Upper lobe of right lung (tissue), 1 donor: ENCODE measurements around the gene TMEM204. TPM values are rescaled to one million over a fixed set of nuclear protein-coding genes. Genes with fewer than 3 reads are reported as not detected.

Experiments used
- ATAC-seq: fragments of 200-7000 bp; cut with Tn5 transposase; one replicate; pipeline ENCODE4 v1.9.1; 2020; ENCODE audit warnings: mild to moderate bottlenecking, moderate library complexity
- DNase-seq: peaks from one replicate; pipeline ENCODE4 v3.0.0-alpha.2; 2020
- H3K27ac ChIP-seq: fragments of 200-600 bp; one replicate; pipeline ENCODE4 v1.8.0; 2022
- H3K27me3 ChIP-seq: fragments of 200-600 bp; one replicate; pipeline ENCODE4 v1.8.0; 2022; ENCODE audit warnings: mild to moderate bottlenecking
- H3K36me3 ChIP-seq: fragments of 200-600 bp; one replicate; pipeline ENCODE4 v1.8.0; 2022
- H3K4me1 ChIP-seq: fragments of 200-600 bp; one replicate; pipeline ENCODE4 v1.8.0; 2022
- H3K4me3 ChIP-seq: fragments of 200-600 bp; one replicate; pipeline ENCODE4 v1.8.0; 2022; ENCODE audit warnings: mild to moderate bottlenecking
- H3K9me3 ChIP-seq: fragments of 200-600 bp; one replicate; pipeline ENCODE4 v1.8.0; 2022
- intact Hi-C: fragments of 100-400 bp; cut with DNase I; formaldehyde crosslinking; loops from one replicate; pipeline ENCODE4 v1.11.0; 2022
- total RNA-seq: library from RNA; stranded (reverse); fragmentation: NEBNext Ultra II Directional; extraction: Animal tissue kit (Norgen Biotek cat#: 25700); gene quantifications from one replicate; pipeline ENCODE4 v1.2.1, GENCODE V29; 2021
- TF ChIP-seq, protein P1 (sequence below): fragments of 200-600 bp; IDR thresholded peaks from one replicate; pipeline ENCODE4 v1.8.0; 2022; ENCODE audit warnings: antibody characterized with exemption
- donor health status: DM: no; HTN: yes; CAD: no; lungs with severe emphysema.

The TMEM204 gene
- total RNA-seq, 1 donor from 2014 or later = 69.2 TPM

DNA sequence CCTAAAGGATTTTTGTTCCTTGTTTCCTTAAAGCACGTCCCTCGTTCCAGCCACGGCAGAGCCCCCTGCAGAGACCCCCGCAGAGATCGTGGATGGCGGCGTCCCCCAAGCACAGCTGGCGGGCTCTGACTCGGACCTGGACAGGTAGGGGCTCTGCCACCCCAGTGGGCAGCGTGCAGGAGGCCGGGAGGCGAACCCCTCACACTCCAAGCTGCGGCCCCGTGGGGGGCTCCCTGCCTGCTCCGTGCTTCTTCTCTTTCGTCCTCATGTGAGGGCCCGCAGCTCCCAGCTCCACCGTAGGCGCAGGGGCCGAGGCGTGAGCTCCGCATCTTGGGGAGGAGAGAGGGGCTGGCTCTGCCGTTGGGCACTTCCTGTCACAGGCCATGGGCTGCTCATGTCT is 31.8 kb upstream of the TMEM204 start:
- TF ChIP-seq, protein P1, sequence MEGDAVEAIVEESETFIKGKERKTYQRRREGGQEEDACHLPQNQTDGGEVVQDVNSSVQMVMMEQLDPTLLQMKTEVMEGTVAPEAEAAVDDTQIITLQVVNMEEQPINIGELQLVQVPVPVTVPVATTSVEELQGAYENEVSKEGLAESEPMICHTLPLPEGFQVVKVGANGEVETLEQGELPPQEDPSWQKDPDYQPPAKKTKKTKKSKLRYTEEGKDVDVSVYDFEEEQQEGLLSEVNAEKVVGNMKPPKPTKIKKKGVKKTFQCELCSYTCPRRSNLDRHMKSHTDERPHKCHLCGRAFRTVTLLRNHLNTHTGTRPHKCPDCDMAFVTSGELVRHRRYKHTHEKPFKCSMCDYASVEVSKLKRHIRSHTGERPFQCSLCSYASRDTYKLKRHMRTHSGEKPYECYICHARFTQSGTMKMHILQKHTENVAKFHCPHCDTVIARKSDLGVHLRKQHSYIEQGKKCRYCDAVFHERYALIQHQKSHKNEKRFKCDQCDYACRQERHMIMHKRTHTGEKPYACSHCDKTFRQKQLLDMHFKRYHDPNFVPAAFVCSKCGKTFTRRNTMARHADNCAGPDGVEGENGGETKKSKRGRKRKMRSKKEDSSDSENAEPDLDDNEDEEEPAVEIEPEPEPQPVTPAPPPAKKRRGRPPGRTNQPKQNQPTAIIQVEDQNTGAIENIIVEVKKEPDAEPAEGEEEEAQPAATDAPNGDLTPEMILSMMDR = no peak
- Histone ChIP-seq H3K4me1 (no peaks in the 10 kb centered on the region), H3K36me3 (peaks cover 45% of the 10 kb centered on the region), H3K4me3 (no peak overlapping the region), H3K9me3 (no peaks in the 10 kb centered on the region), H3K27ac (no peak overlapping the region), H3K27me3 (no peaks in the 10 kb centered on the region)
- intact Hi-C loops = no loop called here
- ATAC-seq (no peak), DNase-seq (no peak)

DNA sequence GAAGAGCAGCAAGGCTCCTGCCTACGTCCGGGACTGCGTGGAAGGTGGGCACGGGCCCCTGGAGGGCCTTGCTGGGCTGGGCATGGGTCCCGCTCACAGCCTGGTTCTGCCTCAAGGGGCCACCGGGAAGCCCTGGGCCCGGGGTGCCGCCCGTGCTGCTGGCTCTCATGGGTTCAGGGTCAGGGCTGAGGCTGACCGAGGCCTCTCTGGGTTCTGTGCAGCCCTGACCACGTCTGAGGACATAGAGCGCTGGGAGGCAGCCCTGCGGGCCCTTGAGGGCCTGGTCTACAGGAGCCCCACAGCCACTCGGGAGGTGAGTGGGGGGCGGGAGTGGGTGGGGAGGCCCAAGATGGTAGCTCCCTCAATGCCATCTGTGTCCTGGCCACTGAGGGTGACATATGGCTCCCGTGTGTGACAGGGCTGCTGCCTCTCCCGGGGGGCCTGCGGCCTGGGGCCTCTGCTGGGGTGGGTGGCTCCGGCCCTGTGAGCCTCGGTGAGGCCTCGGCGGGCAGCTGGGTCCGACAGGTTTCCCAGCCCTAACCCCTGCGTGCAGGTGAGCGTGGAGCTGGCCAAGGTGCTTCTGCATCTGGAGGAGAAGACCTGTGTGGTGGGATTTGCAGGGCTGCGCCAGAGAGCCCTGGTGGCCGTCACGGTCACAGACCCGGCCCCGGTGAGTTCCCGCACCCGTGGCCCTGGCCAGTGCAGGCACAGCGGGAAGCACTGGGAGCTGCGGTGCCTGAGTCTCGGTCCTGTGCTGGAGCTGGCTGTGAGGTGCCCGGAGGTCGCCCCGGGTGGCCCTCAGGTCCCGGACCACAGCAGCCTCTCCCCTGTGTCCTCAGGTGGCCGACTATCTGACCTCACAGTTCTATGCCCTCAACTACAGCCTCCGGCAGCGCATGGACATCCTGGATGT is 31.1 kb upstream of the TMEM204 start:
- ATAC-seq = no peak
- Histone ChIP-seq H3K27me3 (no peaks in the 10 kb centered on the region), H3K27ac (no peak overlapping the region), H3K4me3 (no peak overlapping the region), H3K4me1 (no peaks in the 10 kb centered on the region), H3K36me3 (peaks cover 45% of the 10 kb centered on the region), H3K9me3 (no peaks in the 10 kb centered on the region)
- TF ChIP-seq, protein P1 = no peak
- intact Hi-C loops = no loop called here
- DNase-seq = peak; percentile 60

DNA sequence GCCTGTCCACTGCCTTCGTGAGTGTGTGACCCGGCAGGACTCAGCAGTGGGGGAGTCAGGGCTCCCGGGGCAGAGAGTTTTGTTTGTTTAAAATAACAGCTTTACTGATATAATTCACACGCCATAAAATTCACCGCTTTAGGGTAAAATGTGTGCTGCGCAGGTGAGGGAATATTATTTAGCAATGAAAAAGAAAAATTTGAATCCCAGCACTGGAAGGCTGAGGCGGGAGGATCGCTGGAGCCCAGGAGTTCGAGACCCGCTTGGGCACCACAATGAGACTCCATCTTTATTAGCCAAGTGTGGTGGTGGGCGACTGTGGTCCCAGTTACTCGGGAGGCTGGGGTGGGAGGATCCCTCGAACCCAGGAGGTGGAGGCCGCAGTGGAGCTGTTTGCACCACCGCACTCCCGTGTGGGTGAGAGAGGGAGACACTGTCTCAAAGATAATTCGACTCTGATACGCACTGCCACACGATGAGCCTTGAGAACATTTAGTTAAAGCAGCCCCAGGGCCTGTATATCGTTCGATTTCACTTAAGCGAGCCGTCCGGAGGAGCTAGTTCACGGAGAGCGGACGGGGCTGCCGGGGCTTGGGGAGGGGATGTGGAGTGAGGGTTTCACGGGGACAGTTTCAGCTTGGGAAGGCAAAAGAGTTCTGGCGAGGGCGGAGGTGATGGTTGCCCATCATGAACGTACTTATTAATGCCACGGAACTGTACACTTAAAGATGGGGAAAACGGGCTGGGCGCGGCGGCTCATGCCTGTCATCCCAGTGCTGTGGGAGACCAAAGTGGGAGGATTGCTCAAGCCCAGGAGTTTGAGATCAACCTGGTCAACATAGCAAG is 30.1 kb upstream of the TMEM204 start:
- no peaks in the 10 kb centered on the region for H3K27me3 ChIP-seq
- H3K4me1 ChIP-seq = no peaks in the 10 kb centered on the region
- DNase-seq (no peak), ATAC-seq (no peak)
- peaks cover 45% of the 10 kb centered on the region for H3K36me3 ChIP-seq
- H3K27ac ChIP-seq = no peak overlapping the region
- TF ChIP-seq, protein P1 = no peak
- intact Hi-C loops = no loop called here
- no peak overlapping the region for H3K4me3 ChIP-seq
- H3K9me3 ChIP-seq = no peaks in the 10 kb centered on the region

DNA sequence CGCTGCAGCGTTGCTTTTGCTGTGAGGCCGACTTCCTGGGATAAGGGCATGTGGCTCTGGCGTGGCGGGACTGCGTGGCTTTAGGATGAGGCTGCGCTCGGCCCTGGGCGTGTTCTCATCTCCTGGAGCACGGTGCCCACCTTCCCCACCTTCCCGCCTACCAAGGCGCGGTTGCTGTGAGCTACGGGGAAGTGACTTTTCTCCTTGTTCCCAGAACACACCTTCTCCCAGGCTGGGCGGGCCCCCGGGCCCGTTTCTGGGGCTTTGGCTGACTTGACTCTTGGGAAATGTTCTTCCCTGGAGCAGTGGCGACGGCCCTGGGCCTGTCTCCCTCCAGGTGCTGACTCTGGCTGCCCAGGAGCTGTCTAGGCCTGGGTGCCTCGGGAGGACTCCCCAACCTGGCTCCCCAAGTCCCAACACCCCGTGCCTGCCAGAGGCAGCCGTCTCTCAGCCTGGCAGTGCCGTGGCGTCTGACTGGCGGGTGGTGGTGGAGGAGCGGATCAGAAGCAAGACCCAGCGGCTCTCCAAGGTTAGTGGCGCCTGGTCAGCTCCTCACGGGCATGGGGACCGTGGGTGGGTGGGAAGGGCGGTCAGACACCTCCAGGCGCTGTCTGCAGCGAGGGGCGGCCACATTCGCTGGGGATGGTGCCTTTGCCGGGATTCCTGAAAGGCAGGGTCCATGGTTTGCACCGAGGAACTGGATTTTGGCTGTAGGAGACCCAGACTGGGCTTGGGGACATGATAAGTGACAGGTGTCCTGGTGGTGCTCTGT is 28.2 kb upstream of the TMEM204 start:
- H3K9me3 ChIP-seq = no peaks in the 10 kb centered on the region
- peaks cover 33% of the 10 kb centered on the region for H3K36me3 ChIP-seq
- TF ChIP-seq, protein P1 = no peak
- no peak overlapping the region for H3K4me3 ChIP-seq
- ATAC-seq (no peak), DNase-seq (peak; percentile 59)
- H3K27me3 ChIP-seq = no peaks in the 10 kb centered on the region
- intact Hi-C loops = no loop called here
- H3K4me1 ChIP-seq = peaks cover under 1% of the 10 kb centered on the region
- H3K27ac ChIP-seq = no peak overlapping the region

DNA sequence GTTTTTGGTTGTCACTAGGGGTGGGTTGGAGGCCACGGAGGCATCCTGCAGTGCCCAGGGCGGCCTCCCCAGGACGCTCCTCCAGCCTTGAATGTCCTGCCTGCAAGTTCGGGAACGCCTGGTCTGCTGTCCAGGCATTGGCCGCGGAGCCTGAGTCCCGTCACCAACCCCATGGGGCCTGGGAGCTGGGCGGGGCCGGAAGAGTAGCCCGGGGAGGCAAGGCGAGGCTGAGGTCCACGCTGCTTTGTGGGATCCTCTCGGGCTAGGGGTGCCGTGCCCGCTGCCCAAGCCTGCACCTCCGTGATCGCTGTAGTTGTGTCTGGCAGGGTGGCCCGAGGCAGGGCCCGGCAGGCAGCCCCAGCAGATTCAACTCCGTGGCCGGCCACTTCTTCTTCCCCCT is 27.6 kb upstream of the TMEM204 start:
- H3K4me3 ChIP-seq = no peak overlapping the region
- DNase-seq (peak; percentile 56), ATAC-seq (no peak)
- H3K36me3 ChIP-seq = peaks cover 27% of the 10 kb centered on the region
- intact Hi-C loops = no loop called here
- peaks cover 4% of the 10 kb centered on the region for H3K4me1 ChIP-seq
- TF ChIP-seq, protein P1 = no peak
- no peak overlapping the region for H3K27ac ChIP-seq
- no peaks in the 10 kb centered on the region for H3K27me3 ChIP-seq
- no peaks in the 10 kb centered on the region for H3K9me3 ChIP-seq
